Measurements from ENCODE around the gene PACRG.

GRCh38 chr6:163290545-163291274, 562.9 kb downstream of the PACRG start:
- TF ChIP-seq TAF1 (IDR thresholded peaks at IDR 0.05; ENCODE audit: borderline replicate concordance, insufficient read depth, low read length), result no peak
- TF ChIP-seq POLR2AphosphoS5 (IDR thresholded peaks at IDR 0.05; ENCODE audit: low read depth, low read length), result no peak
- no peak for TF ChIP-seq REST (IDR thresholded peaks at IDR 0.05; ENCODE audit: insufficient read depth in 1 of 2, low read depth in 2 of 2, low read length in 2 of 2)
- no peak for TF ChIP-seq FOXP2 (optimal IDR thresholded peaks at IDR 0.05; ENCODE audit: borderline replicate concordance, extremely low read depth, extremely low read length, insufficient read depth)
- no peak for TF ChIP-seq SIN3A (IDR thresholded peaks at IDR 0.05; ENCODE audit: borderline replicate concordance, insufficient read depth, low read length)
